Measurements from ENCODE around the gene CCR7. TPM values are rescaled to one million over a fixed set of nuclear protein-coding genes. Genes with fewer than 3 reads are reported as not detected.

Gene CCR7
- total and polyA plus RNA-seq, 2 of the 4 experiments (the other 2 are of a cell fraction) = 0.14 to 0.36 TPM

DNA sequence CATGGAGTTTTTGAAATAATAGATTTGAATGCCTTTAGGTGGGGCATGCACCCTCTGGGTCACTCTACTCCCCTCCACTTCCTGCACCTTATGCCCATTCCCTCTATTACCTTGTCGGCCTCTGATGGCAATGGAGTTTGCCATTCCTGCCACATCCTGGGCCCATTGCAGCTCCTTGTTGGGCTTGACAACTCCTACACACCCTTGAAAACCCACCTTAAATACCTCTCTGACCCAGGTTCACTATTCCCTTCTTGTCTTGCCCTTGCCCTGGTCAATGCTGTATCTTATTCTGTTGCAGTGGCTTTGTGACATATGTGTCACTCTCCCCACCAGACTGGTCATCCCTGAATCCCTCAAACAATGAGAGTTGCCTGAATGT is 2.4 kb downstream of the CCR7 start:
- Histone ChIP-seq H3K27me3 (ENCODE audit: control insufficient read depth, insufficient read depth, low read length) (peaks cover 29% of the 10 kb centered on the region), H3K4me2 (ENCODE audit: low read depth, low read length) (no peak overlapping the region), H2AK9ac (replicated peaks; ENCODE audit: low read depth, low read length, poor library complexity) (no peak overlapping the region), H3K36me3 (ENCODE audit: control insufficient read depth, insufficient read depth, low read length) (no peaks in the 10 kb centered on the region), H3K9ac (ENCODE audit: low read depth, low read length) (no peak overlapping the region), H2BK20ac (ENCODE audit: low read depth, low read length) (no peak overlapping the region), H2BK15ac (ENCODE audit: low read depth, low read length) (no peak overlapping the region), H3K23ac (ENCODE audit: low read depth, low read length) (no peak overlapping the region), H3K9me3 (ENCODE audit: control insufficient read depth, insufficient read depth, low read length) (peaks cover 3% of the 10 kb centered on the region; the same call in 1 of the 2 replicates), H3K4ac (ENCODE audit: low read depth, low read length) (no peak overlapping the region), H3K56ac (ENCODE audit: extremely low read depth, insufficient read depth, low read length) (no peak overlapping the region), H2BK120ac (ENCODE audit: low read depth, low read length) (no peak overlapping the region), H3K4me1 (ENCODE audit: control insufficient read depth, insufficient read depth, low read length) (peaks cover 21% of the 10 kb centered on the region), H3K4me3 (ENCODE audit: insufficient read depth, low read depth, low read length) (no peak overlapping the region), H2BK5ac (ENCODE audit: low read depth, low read length, poor library complexity, severe bottlenecking) (no peak overlapping the region), H2AFZ (replicated peaks; ENCODE audit: low read length, poor library complexity) (no peak overlapping the region), H3K27ac (ENCODE audit: insufficient read depth, low read length) (no peak overlapping the region), H4K8ac (ENCODE audit: low read depth in 2 of 2, low read length in 2 of 2) (no peak overlapping the region), H4K91ac (ENCODE audit: insufficient read depth, low read depth, low read length) (no peak overlapping the region), H3K9me1 (ENCODE audit: insufficient read depth, low read length) (no peaks in the 10 kb centered on the region), H4K5ac (ENCODE audit: low read depth, low read length) (no peak overlapping the region), H4K20me1 (ENCODE audit: insufficient read depth, low read length) (no peaks in the 10 kb centered on the region), H3K79me1 (ENCODE audit: low read depth in 1 of 2, low read length in 2 of 2) (no peaks in the 10 kb centered on the region; a peak in 1 of 4 replicates), H3K14ac (replicated peaks; ENCODE audit: low read depth, low read length) (no peak overlapping the region), H2AK5ac (ENCODE audit: low read depth, low read length) (0 out of 2 replicates have a peak overlapping the region, but pooled peaks have one; percentile 23), H3K18ac (ENCODE audit: low read depth, low read length) (no peak overlapping the region)
- DNase-seq = no peak
- dilution Hi-C loops (cut with HindIII; ENCODE audit: low sequenced_read_pairs, unreplicated experiment) (no loop called here), in situ Hi-C loops (cut with MboI; ENCODE audit: low sequenced_read_pairs) (no loop called here), intact Hi-C loops (cut with micrococcal nuclease) (no loop called here)
- TF ChIP-seq MXI1 (IDR thresholded peaks at IDR 0.05; ENCODE audit: borderline replicate concordance, low read depth, low read length) = no peak
- no peak for TF ChIP-seq RFX5 (IDR thresholded peaks at IDR 0.05; ENCODE audit: low read depth, low read length)
- TF ChIP-seq FOS (IDR thresholded peaks at IDR 0.05; ENCODE audit: low read depth, low read length) = no peak
- no peak for TF ChIP-seq CHD1 (IDR thresholded peaks at IDR 0.05; ENCODE audit: low read depth, low read length)
- ChIA-PET POLR2A (ENCODE audit: unreplicated experiment) (no interaction called here), CTCF (no interaction called here)
- no peak for ATAC-seq (ENCODE audit: low read depth)
- BruUV-seq (replicated peaks) = no TSS peak
- WGBS, 2 experiments (ENCODE audit: extremely low coverage in 2 of 2, insufficient read length in 1 of 2) = no CpG with 5 or more reads among the region's 1 CpG

All from IMR-90 (cell line).